Coronary artery (tissue), 2 donors: ENCODE results near the gene CD84.
"Not testable (repeated sequence)": the region's sequence is repeated elsewhere in the genome, so short reads cannot be mapped to it uniquely, and the experiment has no call there.

Experiments used
- DNase-seq: peaks from one replicate; pipeline ENCODE4 v3.0.0-alpha.2; 2017; ENCODE audit warnings: low spot score
- H3K27ac ChIP-seq, 2 donors: fragments of 200-600 bp; sonication (generic); one replicate each; pipeline ENCODE4 v1.5.1; 2016 to 2019
- H3K4me3 ChIP-seq: fragments of 200-600 bp; sonication (generic); 2 replicates; pipeline ENCODE4 v1.5.1; 2016; ENCODE audit warnings: mild to moderate bottlenecking, moderate library complexity
- TF ChIP-seq, protein P1 (sequence below): fragments of 200-600 bp; sonication (generic); IDR thresholded peaks from one replicate; pipeline ENCODE4 v1.5.1; 2019; ENCODE audit warnings: antibody characterized with exemption

CD84 gene

DNA sequence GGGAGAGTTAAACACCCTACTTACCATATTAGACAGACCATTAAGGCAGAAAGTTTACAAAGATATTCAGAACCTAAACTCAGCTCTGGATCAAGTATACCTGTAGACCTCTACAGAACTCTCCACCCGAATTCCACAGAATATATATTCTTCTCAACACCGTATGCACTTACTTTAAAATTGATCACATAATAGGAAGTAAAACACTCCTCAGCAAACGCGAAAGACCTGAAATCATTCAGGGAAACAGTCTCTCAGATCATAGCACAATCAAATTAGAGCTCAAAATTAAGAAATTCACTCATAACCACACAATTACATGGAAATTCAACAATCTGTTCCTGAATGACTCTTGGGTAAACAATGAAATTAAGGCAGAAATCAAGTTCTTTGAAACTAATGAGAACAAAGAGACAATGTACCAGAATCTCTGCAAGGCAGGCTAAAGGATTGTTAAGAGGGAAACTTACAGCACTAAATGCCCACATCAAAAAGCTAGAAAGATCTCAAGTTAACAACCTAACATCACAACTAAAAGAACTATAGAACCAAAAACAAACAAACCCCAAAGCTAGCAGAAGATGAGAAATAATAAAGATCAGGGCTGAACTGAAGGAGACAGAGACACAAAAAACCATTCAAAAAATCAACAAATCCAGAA is 19.1 kb downstream of the CD84 start:
- H3K27ac ChIP-seq: no peak overlapping the region
- TF ChIP-seq, protein P1, sequence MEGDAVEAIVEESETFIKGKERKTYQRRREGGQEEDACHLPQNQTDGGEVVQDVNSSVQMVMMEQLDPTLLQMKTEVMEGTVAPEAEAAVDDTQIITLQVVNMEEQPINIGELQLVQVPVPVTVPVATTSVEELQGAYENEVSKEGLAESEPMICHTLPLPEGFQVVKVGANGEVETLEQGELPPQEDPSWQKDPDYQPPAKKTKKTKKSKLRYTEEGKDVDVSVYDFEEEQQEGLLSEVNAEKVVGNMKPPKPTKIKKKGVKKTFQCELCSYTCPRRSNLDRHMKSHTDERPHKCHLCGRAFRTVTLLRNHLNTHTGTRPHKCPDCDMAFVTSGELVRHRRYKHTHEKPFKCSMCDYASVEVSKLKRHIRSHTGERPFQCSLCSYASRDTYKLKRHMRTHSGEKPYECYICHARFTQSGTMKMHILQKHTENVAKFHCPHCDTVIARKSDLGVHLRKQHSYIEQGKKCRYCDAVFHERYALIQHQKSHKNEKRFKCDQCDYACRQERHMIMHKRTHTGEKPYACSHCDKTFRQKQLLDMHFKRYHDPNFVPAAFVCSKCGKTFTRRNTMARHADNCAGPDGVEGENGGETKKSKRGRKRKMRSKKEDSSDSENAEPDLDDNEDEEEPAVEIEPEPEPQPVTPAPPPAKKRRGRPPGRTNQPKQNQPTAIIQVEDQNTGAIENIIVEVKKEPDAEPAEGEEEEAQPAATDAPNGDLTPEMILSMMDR: no peak
- no peak for DNase-seq
- no peak overlapping the region for H3K4me3 ChIP-seq

DNA sequence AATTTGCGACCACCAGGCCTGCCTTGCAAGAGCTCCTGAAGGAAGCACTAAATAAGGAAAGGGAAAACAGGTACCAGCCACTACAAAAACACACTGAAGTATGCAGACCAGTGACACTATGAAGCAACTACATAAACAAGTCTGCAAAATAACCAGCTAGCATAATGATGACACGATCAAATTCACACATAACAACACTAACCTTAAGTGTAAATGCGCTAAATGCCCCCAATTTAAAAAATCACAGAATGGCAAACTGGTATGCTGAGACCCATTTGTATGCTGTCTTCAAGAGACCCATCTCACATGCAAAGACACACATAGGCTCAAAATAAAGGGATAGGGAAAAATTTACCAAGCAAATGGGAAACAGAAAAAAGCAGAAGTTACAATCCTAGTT is 19.9 kb downstream of the CD84 start:
- not testable (repeated sequence) for H3K27ac ChIP-seq, DNase-seq, H3K4me3 ChIP-seq

DNA sequence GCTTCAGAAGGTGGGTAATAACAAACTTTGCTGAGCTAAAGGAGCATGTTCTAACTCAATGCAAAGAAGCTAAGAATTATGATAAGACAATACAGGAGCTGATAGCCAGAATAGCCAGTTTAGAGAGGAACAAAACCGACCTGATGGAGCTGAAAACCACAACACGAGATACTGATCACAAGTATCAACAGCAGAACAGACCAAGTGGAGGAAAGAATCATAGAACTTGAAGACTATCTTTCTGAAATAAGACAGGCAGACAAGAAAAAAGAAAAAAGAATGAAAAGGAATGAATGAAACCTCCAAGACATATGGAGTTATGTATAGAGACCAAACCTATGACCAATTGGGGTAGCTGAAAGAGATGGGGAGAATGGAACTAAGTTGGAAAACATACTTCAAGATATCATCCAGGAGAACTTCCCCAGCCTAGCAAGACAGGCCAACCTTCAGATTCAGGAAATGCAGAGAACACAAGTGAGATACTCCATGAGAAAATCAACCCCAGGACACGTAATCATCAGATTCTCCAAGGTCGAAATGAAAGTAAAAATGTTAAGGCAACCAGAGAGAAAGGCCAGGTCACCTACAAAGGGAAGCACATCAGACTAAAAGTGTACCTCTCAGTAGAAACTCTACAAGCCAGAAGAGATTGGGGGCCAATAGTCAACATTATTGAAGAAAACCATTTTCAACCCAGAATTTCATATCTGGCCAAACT is 20.5 kb downstream of the CD84 start:
- DNase-seq: no peak
- TF ChIP-seq, protein P1: no peak
- H3K4me3 ChIP-seq: no peak overlapping the region
- H3K27ac ChIP-seq: no peak overlapping the region

DNA sequence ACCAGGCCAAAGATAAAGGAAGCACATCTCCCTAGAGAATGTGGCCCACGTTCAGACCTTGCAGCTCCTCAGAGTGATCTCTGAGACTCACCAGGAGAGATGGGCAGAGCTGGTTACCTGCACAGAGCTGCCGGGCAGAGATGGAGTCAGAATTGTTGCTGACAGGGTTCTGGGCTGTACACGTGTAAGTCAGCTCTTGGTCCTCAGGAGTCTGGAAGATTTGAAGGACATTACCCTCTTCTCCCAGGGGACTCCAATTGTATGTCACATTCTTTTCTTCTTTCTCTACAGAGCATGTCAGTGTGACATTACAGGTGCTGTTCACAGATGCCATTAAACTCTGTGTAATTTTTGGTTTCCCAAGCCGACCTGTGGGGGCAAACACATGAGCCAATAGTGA is 25.5 kb downstream of the CD84 start:
- DNase-seq: no peak
- no peak overlapping the region for H3K27ac ChIP-seq
- H3K4me3 ChIP-seq: no peak overlapping the region
- TF ChIP-seq, protein P1: no peak

DNA sequence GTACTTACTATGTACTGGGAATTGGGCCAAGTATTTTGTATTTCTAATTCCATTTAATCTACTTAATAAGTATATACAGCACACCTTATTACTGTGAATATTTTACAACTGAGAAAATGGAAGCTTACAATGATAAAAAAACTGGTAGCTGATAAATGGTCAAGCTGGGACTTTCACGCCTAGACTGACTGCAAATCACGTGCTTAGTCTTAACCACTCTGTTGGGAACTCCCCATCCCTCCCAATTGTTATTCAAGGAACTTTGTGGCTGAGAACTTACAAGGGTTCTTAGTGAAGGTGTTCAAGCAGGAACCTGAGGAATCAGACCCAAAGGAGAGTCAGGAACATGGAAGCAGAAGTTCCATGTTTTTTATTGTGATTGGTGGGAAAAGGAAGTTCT is 26.9 kb downstream of the CD84 start:
- Histone ChIP-seq H3K27ac (no peak overlapping the region), H3K4me3 (no peak overlapping the region)
- no peak for DNase-seq
- TF ChIP-seq, protein P1: no peak

DNA sequence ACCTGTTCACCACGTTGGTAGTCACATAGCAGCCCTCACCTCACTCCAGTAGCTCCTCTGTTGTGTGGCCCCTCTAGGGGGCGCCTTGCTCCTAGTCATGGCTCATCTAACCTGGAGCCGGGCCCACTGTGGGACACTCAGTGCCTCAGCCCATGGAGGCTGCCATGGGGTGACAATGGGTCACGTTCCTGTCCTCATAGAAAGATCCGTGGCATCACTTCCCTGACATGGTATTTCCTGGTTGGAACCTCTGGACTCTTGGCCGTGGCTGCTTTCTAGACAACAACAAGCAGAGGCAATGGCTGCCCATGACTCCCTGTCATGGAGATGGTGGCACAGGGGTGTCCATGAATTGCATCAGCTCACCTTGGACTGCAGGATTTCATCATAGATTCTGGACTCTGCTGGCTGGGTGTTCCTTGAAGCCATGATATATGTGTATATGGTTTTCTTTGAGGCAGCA is 28.7 kb downstream of the CD84 start:
- TF ChIP-seq, protein P1: no peak
- DNase-seq: no peak
- Histone ChIP-seq H3K4me3 (no peak overlapping the region), H3K27ac (no peak overlapping the region)

DNA sequence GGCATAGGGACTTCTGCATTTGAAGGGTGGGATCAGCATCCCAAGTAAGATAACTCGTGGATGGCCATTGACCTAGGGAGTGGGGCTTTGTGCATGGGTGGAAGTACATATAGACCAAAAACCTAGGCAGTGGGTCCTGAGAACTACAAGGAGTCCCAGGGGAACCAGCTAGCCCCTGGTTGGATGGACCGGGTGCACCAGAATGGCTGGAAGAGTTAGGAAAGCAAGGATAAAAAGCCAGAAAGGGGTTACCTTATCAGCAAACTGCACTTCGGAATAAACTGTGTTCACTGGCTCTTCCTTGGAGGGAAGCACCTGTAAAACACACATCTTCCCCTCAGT is 29.7 kb downstream of the CD84 start:
- H3K27ac ChIP-seq: no peak overlapping the region
- TF ChIP-seq, protein P1: no peak
- H3K4me3 ChIP-seq: no peak overlapping the region
- DNase-seq: no peak
